Measurements from ENCODE around the gene CIROP. TPM values are rescaled to one million over a fixed set of nuclear protein-coding genes. Genes with fewer than 3 reads are reported as not detected.

The CIROP gene
- total RNA-seq, 8 experiments from 2014 or later: 0.05 to 0.22 (median 0.18) TPM; not detected in 2

DNA sequence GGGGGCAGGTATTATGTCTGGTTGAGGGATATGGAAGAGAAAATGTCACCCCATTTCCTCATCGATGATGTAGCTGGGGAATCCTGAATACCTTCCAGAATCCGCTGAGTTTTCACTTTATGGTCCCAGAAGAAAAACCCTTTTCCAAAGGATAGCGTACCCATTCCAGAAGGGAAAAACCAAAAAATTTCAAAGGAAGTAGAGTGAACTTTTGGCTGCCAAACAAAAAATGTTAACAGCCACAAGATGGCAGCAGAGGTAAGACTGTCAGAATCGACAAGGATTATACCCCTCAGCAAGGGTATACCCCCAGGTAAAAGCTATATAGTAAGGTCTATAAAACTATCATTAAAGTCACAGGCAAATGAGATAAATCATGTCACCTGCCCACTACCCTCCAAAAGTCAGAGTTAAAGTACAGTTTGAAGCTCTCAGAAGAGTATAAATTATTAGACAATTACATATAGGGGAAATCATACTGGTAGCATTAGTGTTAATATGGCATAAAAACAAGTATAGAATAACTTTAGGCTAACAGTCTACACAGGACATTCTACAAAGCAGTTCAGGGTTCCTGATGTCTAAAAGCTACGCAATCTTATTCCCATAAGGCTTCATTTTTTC lies 27.9 kb downstream of the CIROP start:
- 42 to 100% (median 62%) methylated on average over 1 to 4 of the region's 5 CpGs for WGBS, 10 experiments
- no peak overlapping the region for H3K27ac ChIP-seq
- ATAC-seq (replicated peaks in 6 of 8): peak in 1 of 8 experiments; percentile 66
- H3K4me1 ChIP-seq (replicated peaks in 1 of 2): peaks cover 5 to 7% of the 10 kb centered on the region in 2 donors
- H3K4me3 ChIP-seq: no peak overlapping the region
- in situ Hi-C loops (cut with MboI; ENCODE audit: low pct_unique_long_range_greater_than_20kb in 2 of 9, low sequenced_read_pairs in 9 of 9, unreplicated experiment in 9 of 9): no loop called here

DNA sequence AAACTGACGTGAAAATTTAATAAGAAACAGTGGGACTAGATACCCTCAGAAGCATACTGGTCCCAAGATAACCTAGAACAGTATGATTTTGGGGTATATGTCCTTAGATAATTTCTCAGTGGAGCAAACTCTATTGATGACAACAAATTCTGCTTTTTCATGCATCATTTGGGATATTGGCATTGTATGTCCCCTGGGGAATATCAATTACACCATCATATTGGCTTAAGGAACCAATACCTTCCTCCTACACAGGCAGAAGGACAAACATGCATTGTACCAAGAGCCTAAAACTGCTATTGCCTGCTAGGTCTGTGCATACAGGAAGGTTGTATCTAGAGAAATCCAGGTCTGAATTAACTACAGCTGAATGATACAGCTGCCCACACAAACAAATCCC lies 29.9 kb downstream of the CIROP start:
- peaks cover 14 to 15% of the 10 kb centered on the region in 2 donors for H3K4me1 ChIP-seq (replicated peaks in 1 of 2)
- ATAC-seq (replicated peaks in 6 of 8): no peak
- no peak overlapping the region for H3K27ac ChIP-seq
- H3K4me3 ChIP-seq: no peak overlapping the region
- 50 to 100% (median 100%) methylated on average over 1 of the region's 1 CpG; no CpG with 5 or more reads in 1 of the 10 experiments for WGBS, 10 experiments
- in situ Hi-C loops (cut with MboI; ENCODE audit: low pct_unique_long_range_greater_than_20kb in 2 of 9, low sequenced_read_pairs in 9 of 9, unreplicated experiment in 9 of 9): loop anchor here in 5 of 9 experiments (25.0 kb wide), 2 partner anchors 113 to 513 kb away; partner anchors contain the start of gene HAUS4 (in 2 of the 5)

DNA sequence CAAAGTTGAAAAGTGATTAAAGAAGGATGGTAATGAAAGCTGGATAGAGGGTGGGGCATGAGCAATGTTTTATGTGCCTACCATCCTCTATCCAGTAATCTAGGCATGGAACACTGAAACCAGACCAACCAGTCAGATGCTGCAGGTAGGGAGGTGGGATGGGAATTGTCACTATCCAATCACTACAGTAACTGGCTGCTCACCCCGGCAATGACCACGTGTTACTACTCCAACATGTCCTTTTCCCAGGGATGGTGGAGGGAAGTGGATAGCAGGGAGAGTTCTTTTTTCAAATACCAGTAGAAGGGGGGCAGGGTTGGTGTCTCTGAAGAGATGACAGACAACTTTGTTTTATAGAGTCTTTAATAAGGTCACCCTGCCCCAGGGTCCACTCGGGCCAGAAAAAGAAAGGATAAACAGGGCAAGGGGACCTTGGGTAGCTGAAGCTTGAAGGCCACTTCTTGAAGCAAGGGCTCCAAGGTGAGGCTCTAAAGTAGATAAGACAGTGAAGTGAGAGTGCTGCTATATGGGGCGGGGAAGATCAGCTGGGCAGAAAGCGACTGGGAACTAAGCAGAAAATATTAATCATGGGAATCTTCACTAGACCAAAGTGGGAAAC lies 32.8 kb downstream of the CIROP start:
- WGBS, 10 experiments: 0 to 100% (median 48%) methylated on average over 1 to 5 of the region's 5 CpGs; no CpG with 5 or more reads in 2 of the 10 experiments
- H3K27ac ChIP-seq: peak overlapping the region; percentile 86 to 89
- ATAC-seq (replicated peaks in 6 of 8): peak; percentile 13 to 68 (median 50)
- in situ Hi-C loops (cut with MboI; ENCODE audit: low pct_unique_long_range_greater_than_20kb in 2 of 9, low sequenced_read_pairs in 9 of 9, unreplicated experiment in 9 of 9): loop anchor here in 5 of 9 experiments (25.0 kb wide), 2 partner anchors 110 to 510 kb away; partner anchors contain the start of gene HAUS4 (in 2 of the 5)
- peak overlapping the region; percentile 64 to 90 (median 81) for H3K4me3 ChIP-seq
- peaks cover 25 to 31% of the 10 kb centered on the region in 2 donors for H3K4me1 ChIP-seq (replicated peaks in 1 of 2)

DNA sequence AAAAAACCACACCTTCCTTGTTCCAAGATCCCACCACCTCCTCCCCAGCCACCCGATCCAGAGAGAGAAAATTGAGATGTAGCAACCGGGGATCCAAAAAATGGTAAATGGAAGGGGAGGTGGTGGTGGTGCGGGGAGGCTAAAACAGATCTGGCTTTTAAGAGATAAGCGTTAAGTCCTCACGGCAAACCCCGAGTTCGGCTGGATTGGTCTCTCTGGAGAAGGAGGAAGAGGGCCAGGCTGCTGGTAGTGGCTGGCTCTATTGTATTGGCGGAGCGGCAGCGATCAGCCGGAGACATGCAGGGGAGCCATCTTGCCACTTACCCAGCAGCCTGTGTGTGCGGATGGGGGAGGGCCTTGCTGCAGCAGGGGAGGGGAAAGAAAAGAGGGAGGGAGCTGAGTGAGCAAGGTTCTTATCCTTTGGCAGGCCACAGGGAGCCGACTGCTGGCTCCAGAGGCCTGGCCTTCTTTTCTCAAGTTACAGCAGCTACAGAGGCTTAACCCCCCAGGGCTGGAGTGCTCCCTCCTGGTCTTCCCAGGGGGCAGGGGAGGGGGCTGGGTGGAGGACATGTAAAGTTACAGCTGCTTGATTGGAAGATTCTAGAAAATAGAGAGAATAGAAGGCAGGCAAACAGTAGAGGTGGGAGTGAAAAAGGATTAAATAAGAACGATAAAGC lies 33.4 kb downstream of the CIROP start:
- in situ Hi-C loops (cut with MboI; ENCODE audit: low pct_unique_long_range_greater_than_20kb in 2 of 9, low sequenced_read_pairs in 9 of 9, unreplicated experiment in 9 of 9): loop anchor here in 5 of 9 experiments (25.0 kb wide), 2 partner anchors 109 to 509 kb away; partner anchors contain the start of gene HAUS4 (in 2 of the 5)
- peaks cover 25 to 31% of the 10 kb centered on the region in 2 donors for H3K4me1 ChIP-seq (replicated peaks in 1 of 2)
- WGBS, 10 experiments: 0 to 40% (median 4%) methylated on average over 1 to 8 of the region's 14 CpGs

DNA sequence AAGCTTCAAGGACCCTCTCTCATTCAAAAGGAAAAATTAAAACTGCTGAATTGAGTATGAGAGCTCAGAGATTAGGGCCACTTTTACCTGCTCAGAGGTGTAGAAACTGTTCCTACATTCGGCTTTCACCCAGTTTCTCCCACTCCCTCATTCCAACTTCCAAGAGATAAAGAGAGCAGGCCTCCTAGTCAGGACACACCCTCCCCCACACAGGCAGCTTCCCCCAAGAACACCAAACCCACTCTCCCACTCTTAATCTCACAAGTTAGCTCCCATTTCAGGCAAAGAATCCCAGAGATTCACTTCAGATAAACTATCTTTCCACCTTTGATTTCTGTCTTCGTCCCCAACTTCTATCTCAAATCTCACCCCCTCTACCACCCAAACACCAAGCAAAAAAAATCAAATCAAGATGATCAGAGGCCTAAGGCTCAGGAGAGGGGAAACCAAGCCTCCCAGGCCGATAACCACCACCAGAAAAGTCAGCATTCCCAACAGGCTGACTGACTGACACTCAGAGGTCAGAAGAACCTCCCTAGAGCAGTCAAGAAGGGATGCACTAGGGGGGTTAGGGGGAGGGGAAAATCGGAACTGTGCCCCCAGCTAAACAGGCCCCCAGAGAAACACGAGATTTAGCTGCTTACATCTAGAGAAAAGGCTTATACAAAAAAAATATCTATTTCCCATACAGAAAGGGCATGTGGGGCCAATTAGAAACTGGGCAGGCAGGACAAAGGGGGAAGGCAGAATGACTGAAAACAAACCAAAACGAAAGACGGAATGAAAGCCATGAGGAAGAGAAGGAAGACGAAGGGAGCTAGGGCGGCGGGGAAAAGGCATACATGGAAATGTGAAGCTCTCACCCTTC lies 34.3 kb downstream of the CIROP start:
- no peak for ATAC-seq (replicated peaks in 6 of 8)
- Histone ChIP-seq H3K4me1 (replicated peaks in 1 of 2) (peaks cover 27 to 31% of the 10 kb centered on the region in 2 donors), H3K27ac (peak overlapping the region; percentile 86 to 89), H3K4me3 (peak overlapping the region; percentile 64 to 90 (median 81))
- in situ Hi-C loops (cut with MboI; ENCODE audit: low pct_unique_long_range_greater_than_20kb in 2 of 9, low sequenced_read_pairs in 9 of 9, unreplicated experiment in 9 of 9): loop anchor here in 5 of 9 experiments (25.0 kb wide), 2 partner anchors 108 to 508 kb away; partner anchors contain the start of gene HAUS4 (in 2 of the 5)
- 0 to 40% (median 2%) methylated on average over 1 to 8 of the region's 10 CpGs; no CpG with 5 or more reads in 1 of the 10 experiments for WGBS, 10 experiments

More for the DNA sequence above, 33.4 kb downstream of the CIROP start:
- peak; percentile 87 to 96 (median 94) for ATAC-seq (replicated peaks in 6 of 8)
- H3K27ac ChIP-seq: peak overlapping the region; percentile 86 to 89
- H3K4me3 ChIP-seq: peak overlapping the region; percentile 64 to 90 (median 81)

DNA sequence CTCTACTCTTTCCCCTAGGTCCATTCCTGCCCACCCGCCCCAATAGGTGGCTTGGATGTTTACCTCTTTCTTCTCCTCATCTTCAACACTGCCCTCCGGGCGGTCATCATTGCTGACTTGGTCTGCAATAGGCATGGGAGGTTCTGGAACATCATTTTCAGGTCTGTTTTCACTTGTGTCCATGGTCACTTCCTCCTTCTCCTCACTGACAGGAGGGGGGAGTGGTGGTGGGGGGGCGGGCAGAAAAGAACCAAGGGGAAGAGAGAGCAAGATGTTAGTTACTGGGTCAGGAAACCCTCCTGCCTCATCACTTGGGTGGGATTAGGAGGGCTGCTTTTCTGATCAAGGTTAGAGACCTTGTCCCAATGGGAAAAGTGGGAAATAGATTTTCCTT lies 35.4 kb downstream of the CIROP start:
- Histone ChIP-seq H3K4me1 (replicated peaks in 1 of 2) (peaks cover 27 to 31% of the 10 kb centered on the region in 2 donors), H3K4me3 (peak overlapping the region in 2 of 5 donors; percentile 2 to 13), H3K27ac (peak overlapping the region in 1 of 2 donors; percentile 15)
- whole genome bisulfite sequencing, 10 experiments: 60 to 100% (median 76%) methylated on average over 1 to 2 of the region's 4 CpGs; no CpG with 5 or more reads in 6 of the 10 experiments
- in situ Hi-C loops (cut with MboI; ENCODE audit: low pct_unique_long_range_greater_than_20kb in 2 of 9, low sequenced_read_pairs in 9 of 9, unreplicated experiment in 9 of 9): loop anchor here in 6 of 9 experiments (10.0 to 25.0 kb wide), 3 partner anchors 85 to 507 kb away; partner anchors contain the start of genes AJUBA (in 2 of the 6) and HAUS4 (in 2 of the 6)
- no peak for ATAC-seq (replicated peaks in 6 of 8)

DNA sequence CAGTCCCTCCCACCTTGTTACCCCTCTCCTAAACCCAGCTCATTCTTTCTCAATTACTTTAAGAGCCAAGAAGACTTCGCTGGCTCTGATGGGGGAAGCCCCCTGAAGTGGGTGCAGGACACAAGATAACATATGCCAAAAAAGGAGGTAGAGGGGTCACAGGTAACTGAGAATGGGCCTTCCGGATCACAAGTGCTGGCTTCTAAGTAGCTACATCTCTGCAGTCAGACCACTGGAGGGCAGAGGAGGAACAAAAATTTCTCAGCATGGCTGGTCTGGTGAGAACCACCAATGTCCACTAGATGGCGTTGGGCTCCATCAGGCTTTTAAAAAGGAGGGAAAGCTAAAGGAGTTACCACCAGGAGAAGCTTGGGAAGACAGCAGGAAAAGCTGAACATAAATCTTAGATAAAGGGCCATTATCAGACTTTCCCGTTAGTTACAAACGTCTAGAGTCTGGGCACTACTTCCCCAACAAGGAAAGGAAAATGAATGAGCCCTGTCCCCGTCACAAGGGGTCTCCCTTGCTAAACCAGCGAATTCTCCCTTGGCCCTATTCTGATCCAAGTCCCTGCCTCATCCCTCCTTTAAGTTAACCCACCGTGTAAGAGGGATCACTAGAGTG lies 35.9 kb downstream of the CIROP start:
- Histone ChIP-seq H3K4me1 (replicated peaks in 1 of 2) (peaks cover 27 to 31% of the 10 kb centered on the region in 2 donors), H3K27ac (no peak overlapping the region), H3K4me3 (peak overlapping the region in 2 of 5 donors; percentile 2 to 13)
- ATAC-seq (replicated peaks in 6 of 8): peak; percentile 47 to 71 (median 60)
- 0 to 70% (median 17%) methylated on average over 2 to 4 of the region's 8 CpGs; no CpG with 5 or more reads in 3 of the 10 experiments for WGBS, 10 experiments
- in situ Hi-C loops (cut with MboI; ENCODE audit: low pct_unique_long_range_greater_than_20kb in 2 of 9, low sequenced_read_pairs in 9 of 9, unreplicated experiment in 9 of 9): loop anchor here in 6 of 9 experiments (10.0 to 25.0 kb wide), 3 partner anchors 84 to 507 kb away; partner anchors contain the start of genes AJUBA (in 2 of the 6) and HAUS4 (in 2 of the 6)

DNA sequence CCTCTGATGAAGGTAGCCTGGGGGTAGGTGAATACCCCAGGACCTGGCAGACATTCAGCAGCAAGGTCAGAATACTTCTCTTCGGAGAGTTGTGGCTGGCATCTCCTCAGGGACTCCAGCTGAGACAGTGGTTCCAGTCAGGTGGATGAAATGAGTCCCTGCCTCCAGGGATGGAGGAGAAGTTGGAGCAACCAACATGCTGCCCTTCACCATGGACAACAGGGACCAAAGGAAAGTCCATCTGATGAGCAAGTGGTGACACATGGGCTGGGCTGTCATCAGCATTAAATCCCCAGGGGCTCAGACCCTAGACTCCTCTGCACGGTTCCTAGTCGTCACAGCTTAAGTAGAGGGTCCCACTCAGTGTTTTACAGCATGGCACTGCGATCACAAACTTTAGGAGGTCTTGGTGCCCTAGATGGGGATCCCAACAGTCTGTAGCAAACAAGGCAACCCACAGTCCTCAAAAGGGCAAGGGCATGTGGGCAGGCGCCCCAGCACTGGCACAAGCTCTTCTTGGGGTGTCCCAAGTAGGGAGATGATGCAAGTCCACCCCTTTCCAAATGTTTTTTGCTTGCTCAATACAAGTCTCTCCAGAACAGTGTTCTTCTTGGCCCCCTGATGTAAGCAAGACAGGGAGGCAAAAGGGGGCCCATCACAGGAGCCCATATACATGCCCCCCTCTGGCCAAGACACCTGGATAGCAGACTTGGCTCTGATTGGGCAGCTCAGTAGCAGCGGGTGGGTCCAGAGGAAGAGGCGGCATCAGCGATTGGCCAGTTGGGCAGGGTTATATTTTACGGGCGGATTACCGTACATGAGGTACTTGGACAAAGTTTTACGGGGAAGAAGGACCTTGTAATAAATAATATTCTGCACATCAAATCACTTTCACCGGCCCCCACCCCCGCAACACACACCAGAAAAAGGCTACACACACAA lies 36.7 kb downstream of the CIROP start:
- peak in 3 of 8 experiments; percentile 2 to 7 (median 5) for ATAC-seq (replicated peaks in 6 of 8)
- 64 to 100% (median 80%) methylated on average over 2 to 8 of the region's 14 CpGs; no CpG with 5 or more reads in 1 of the 10 experiments for WGBS, 10 experiments
- H3K4me3 ChIP-seq: no peak overlapping the region

DNA sequence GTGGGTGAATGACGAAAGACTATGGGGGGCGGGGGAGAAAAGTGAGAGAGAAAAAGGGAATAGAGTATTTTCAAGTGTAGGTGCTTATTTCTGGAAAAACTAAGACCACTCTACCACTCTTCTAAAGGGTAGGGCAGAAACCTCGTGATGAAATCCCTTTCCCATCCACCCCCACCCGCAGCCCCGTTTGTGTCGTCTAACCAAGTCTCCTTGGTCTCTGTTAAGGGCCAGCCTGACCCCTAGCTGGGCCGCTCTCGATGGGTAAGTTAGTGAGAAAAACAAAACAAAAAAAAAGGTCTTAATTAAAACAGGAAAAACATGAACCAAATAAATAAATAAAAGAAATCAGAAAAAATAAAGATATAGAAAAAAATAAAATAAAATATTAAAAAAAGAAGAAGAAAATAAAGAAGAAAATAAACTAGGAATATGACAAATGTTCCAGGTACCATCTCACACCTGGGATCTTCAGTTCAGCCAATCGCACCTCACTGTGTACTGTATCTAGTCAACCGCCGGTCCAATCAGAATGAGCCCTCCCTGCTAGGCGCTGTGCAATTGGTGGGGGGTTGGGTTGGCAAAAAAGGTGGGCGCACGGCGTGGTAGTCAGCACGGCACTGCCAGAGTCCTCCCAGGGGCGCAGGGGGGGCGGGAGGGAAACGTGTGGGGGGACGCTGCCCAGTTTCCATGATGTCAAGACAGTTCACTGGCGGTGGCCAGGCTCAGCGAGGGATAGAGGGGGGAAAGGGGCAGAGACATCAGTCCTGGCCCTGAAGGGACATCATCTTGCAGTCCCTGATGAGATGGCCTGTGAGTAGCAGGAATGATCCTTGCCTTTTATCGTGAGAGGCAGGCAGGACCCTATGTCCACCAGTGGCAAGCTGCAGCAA lies 37.7 kb downstream of the CIROP start:
- no peak for ATAC-seq (replicated peaks in 6 of 8)

More for the DNA sequence above, 36.7 kb downstream of the CIROP start:
- in situ Hi-C loops (cut with MboI; ENCODE audit: low pct_unique_long_range_greater_than_20kb in 2 of 9, low sequenced_read_pairs in 9 of 9, unreplicated experiment in 9 of 9): loop anchor here in 6 of 9 experiments (10.0 to 25.0 kb wide), 3 partner anchors 83 to 506 kb away; partner anchors contain the start of genes AJUBA (in 2 of the 6) and HAUS4 (in 2 of the 6)
- H3K4me1 ChIP-seq (replicated peaks in 1 of 2): peaks cover 27 to 31% of the 10 kb centered on the region in 2 donors
- no peak overlapping the region for H3K27ac ChIP-seq

More for the DNA sequence above, 37.7 kb downstream of the CIROP start:
- Histone ChIP-seq H3K27ac (no peak overlapping the region), H3K4me1 (replicated peaks in 1 of 2) (peaks cover 22 to 28% of the 10 kb centered on the region in 2 donors), H3K4me3 (no peak overlapping the region)
- 80 to 100% (median 93%) methylated on average over 2 to 16 of the region's 23 CpGs; no CpG with 5 or more reads in 1 of the 10 experiments for WGBS, 10 experiments
- in situ Hi-C loops (cut with MboI; ENCODE audit: low pct_unique_long_range_greater_than_20kb in 2 of 9, low sequenced_read_pairs in 9 of 9, unreplicated experiment in 9 of 9): loop anchor here in 6 of 9 experiments (10.0 to 25.0 kb wide), 3 partner anchors 82 to 505 kb away; partner anchors contain the start of genes AJUBA (in 2 of the 6) and HAUS4 (in 2 of the 6)

Data from motor neuron (in vitro differentiated cells).